ENCODE data around the gene GAS2L2.

The GAS2L2 gene

DNA sequence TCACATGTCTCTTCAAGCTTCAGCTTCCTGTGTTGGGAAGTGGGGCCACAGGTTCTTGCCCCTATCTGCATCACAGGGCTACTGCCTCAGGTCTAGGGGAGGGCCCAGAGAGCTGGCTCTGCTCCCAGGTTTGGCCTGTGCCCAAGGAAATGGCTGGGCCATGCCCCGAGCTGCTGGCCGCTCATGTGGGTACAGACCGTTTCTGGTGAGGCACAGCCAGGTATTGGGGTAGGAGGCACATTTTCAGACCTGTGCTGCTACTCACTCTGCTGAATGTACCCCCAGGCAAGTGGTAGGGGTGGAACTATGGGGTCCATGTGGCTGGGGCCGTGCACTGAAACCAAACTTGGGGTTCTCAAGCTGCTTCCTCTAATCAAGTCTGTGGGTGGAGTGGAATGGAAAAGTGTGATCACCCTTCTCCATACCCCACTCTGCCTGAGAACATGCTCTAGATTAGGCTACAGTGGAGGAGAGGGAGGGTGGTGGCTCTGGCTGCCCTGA lies 4.6 kb downstream of the GAS2L2 start:
- no peak for DNase-seq (ENCODE audit: low read depth, low spot score)

DNA sequence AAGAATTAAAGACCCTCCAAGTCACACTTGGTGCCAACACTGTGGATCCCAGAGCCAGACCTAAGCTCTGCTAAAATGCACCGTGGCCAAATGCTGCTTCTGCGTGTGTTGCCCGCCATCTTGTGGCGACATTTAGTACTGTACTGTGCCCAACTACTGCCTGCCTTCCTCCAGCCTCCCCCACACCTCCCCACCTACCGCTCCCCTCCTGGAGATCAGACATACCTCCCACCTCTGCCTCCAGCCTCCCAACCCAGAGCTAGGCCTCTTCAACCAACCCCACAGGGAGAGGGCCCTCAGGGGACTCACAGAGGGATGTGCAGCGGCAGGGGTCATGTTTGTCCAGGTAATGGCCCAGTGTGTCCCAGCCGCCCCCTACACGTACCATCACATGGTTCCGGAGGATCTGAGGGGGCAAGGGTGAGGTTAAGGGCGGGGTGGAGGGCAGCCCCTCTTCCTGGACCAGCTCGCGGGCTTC lies 5.5 kb downstream of the GAS2L2 start:
- no peak overlapping the region for H3K27ac ChIP-seq
- no peak for DNase-seq (ENCODE audit: low read depth, low spot score)

More for the DNA sequence above, 4.6 kb downstream of the GAS2L2 start:
- no peak overlapping the region for H3K27ac ChIP-seq

DNA sequence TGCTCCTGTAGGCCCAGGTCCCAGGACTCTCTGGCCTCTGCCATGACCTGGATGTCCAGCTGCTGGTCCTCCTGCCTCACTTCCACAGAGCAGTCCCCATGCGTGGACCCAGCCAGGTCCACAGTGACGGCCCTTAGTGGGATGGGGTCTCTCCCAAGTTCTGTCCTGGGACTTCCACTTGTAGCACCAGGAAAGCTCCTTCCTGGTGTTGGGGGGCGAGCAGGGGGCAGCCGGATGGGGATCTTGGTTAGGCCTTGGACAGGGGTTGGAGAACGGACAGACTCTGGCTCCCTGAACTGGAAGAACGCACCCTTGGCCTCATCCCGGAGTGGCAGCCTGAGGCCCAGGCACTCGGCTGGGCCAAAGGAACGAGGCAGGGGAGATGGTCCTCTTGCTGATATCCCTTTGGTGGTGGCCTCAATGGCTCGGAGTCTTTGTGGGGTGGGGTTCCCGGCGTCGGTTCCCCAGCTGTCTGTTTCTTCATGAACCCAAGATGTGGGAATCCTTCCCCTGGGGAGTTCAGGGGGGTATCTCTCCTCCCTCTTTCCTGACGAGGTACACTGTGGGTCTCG lies 7.2 kb downstream of the GAS2L2 start:
- no peak overlapping the region for H3K27ac ChIP-seq
- DNase-seq (ENCODE audit: low read depth, low spot score): no peak

DNA sequence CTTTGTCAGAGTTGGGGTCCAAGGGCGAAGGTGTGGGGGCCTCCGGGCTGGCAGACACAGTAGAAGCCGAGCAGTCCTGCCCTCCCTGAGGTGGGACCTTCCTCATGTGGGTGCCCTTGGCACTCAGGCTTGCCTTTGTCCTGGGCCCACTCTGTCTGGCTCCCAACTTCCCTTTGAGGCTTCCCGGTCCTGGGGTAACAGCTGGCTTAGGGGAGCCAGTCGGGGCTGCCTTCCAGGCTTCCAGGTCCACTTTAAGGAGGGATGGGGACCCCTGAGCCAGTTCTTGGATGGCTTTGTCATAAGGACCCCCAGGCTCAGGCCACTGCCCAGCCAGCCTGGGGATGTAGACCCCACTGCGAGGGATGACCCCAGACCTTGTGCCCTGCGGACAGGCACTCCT lies 7.8 kb downstream of the GAS2L2 start:
- DNase-seq (ENCODE audit: low read depth, low spot score): no peak
- H3K27ac ChIP-seq: no peak overlapping the region

DNA sequence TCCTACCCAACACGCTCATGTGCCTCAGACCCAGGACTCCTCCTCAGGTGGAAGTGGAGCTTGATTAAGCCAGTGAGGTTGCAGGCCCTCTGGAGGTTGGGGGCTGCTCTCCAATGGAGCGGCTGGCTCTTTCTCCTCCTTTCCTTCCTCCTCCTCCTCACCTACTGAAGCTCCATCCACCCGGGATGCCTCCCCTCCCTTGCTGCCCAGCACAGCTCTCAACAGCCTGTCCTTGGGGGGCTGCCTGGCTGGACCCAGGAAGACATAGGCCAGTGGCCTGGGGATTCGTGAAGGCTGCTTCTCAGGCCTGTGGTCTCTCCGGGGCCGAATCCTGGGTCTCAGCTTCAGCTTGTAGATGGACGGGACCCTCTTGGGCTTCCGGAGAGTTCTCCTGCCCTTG lies 8.2 kb downstream of the GAS2L2 start:
- no peak for DNase-seq (ENCODE audit: low read depth, low spot score)
- no peak overlapping the region for H3K27ac ChIP-seq

DNA sequence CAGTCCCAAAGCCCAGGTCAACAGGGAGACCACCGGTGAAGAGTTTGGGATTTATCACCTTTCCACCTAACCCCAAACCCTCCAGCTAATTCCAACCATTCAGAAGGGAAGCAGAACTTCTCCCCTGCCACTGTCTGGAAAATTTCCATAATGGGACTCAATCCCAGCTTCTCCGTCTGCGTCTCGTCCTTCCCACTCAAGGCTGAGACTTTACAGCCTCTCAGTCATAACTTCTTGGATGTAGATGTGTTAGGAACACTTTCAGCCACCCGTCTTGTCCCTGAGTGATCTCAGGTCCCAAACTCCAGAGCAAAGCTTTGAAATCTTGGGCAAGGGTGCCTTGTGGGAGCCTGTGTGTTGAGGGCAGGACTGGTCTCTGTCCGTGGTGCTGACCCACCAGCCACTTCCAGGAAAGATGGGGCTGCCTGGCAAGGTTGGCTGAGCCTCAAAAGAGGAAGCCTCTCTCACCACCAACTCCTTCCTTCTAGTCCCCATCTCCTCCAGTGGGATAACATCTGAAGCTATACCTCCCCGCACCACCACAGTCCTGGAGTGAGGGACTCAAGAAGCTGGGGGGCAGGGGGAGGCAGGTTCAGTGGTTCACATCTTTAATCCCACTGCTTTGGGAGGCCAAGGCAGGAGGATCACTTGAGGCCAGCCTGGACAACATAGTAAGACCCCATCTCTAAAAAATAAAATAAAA lies 9.3 kb downstream of the GAS2L2 start:
- DNase-seq (ENCODE audit: low read depth, low spot score): no peak

DNA sequence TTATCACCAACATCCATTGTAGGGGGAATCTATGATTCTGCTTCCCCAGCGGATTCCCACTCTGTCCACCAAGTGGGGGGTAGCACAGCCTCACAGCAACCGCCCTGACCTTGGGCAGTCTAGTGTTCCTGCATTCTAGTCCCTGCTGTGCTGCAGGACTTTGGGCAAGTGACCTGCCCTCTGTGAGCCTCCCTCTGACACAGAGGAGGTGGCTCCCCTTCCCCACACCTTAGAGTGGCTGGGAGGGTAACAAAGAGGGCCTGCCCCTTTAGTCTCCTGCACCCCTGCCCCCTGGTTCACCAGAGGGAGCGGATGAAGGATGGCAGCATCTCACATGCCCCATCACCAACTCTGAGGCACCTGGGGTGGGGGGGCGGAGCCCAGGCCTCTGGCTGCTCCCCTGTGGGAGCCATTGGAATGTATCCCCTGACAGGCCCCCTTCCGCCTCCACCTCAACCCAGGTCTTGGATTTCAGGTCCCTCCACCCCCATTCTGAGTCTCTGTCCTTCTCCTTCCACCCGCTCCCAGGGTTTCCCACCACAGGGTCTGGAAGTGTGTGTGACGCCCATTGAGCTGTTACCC lies 10.1 kb downstream of the GAS2L2 start:
- no peak for DNase-seq (ENCODE audit: low read depth, low spot score)
- no peak overlapping the region for H3K27ac ChIP-seq

More for the DNA sequence above, 9.3 kb downstream of the GAS2L2 start:
- H3K27ac ChIP-seq: no peak overlapping the region

DNA sequence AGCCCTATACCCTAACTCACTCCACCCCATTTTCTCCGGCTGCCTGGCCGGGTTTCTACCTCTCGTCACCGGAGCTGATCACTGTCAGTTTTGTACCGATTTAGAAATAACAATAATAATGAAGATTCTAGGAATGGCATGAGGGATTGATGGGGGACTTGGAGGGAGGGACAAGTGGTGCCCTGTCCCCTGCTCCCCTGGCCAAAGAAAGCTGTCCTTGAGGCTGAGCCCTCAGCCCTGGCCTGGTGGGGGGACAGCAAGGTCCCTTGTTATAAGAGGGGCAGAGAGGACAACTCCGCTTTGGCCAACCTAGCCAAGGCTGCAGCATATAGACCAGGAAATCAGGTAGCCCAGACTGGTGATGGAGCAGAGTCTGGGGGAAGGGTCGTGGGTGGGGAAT lies 10.5 kb downstream of the GAS2L2 start:
- DNase-seq (ENCODE audit: low read depth, low spot score): no peak
- no peak overlapping the region for H3K27ac ChIP-seq

DNA sequence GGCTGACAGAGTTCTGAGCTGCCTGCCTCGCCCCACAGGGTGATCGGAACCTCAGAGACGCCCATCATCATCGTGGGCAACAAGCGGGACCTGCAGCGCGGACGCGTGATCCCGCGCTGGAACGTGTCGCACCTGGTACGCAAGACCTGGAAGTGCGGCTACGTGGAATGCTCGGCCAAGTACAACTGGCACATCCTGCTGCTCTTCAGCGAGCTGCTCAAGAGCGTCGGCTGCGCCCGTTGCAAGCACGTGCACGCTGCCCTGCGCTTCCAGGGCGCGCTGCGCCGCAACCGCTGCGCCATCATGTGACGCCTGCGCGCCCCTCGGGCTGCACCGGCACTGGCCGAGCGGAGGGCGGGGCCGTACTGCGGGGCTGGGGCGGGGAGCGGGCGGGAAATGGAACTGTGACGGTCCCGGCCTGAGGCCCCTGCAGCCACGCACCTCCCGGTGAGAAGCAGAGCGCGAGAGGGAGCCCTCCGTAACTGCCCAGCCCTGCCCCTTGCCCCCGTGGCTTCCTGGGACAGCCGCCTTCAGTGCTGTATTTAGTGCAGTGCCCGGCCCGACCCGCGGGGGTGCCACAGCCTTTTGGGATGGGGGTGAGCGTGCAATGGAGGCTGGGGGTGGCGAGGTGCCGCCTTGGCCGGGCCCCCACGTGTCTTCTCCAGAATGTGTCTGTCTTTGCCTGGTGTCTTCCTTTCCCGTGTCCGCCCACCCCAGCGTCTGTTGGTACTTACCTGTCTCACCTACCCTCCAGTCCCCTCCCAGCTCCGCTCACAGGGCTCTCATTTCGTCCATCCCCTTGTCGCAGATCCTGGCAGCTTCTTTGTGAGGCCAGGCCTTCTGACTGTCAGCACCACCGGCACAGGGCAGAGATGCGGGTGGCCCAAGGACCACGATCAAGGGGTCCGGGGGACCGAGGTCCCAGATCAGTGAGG lies 11.8 kb downstream of the GAS2L2 start:
- no peak for DNase-seq (ENCODE audit: low read depth, low spot score)
- no peak overlapping the region for H3K27ac ChIP-seq

DNA sequence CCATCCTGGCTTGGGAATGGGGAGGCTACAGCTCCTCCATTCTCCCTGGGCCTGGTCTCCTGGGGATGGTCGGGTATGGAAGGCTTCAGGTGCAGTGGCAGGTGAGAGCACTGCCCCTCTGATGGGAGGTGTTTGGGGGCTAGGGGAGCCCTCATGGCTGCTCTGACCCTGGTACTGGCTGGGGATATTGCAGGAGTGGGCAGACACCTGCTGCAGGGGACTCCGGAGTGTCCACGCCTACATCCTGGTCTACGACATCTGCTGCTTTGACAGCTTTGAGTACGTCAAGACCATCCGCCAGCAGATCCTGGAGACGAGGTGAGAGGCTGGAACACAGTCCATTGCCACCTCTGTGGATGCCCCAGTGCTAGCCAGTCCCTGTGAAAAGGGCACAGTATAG lies 12.8 kb downstream of the GAS2L2 start:
- DNase-seq (ENCODE audit: low read depth, low spot score): no peak
- no peak overlapping the region for H3K27ac ChIP-seq

DNA sequence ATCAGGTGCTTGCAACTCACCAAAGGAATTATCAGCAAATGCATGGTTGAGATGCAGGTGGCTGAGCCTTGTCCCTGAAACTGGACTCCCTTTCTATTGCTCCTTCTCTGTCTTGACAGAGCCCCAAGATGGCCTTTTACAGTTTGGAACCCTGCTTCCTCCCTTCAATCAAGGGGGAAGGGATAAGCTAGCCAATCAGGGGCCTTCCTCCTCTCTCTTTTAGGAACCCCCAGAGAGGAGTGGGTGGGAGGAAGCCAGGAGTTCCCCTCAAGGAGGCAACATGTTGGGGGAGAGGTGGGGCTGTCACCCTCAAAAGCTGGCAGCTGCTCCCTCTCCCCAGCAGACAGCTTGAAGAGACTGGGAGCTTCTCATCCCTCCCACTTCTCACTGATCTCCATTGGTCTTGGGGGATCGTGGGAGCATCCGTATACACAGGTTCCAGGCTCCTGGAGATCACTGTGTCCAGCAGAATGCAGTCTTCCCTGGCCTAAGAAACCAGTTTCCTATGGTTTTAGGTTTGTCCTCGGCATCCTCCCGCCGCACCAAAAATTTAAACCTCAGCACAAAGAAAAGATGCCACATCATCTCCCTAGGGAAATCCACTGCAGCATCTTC lies 14.4 kb downstream of the GAS2L2 start:
- no peak for DNase-seq (ENCODE audit: low read depth, low spot score)

DNA sequence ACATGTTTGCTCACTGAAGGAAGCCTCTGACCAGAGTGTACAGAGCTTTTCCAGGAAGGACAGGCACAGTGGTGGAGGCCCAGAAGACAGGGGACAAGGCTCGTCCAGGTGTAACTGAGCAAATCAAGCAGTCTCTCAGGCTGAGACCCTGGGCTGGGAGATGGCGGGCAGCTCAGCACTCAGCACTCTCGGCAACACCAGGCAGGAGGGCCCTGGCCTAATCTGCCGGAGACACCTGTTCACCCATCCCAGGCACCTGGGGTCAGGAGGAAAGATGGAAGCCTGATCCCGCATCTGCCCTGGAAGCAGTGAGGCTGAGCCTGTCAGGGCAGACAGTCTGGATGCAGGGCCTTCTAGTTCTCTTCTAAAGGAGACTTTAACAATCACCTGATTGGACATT lies 16.8 kb downstream of the GAS2L2 start:
- DNase-seq (ENCODE audit: low read depth, low spot score): no peak
- no peak overlapping the region for H3K27ac ChIP-seq

More for the DNA sequence above, 14.4 kb downstream of the GAS2L2 start:
- H3K27ac ChIP-seq: no peak overlapping the region

DNA sequence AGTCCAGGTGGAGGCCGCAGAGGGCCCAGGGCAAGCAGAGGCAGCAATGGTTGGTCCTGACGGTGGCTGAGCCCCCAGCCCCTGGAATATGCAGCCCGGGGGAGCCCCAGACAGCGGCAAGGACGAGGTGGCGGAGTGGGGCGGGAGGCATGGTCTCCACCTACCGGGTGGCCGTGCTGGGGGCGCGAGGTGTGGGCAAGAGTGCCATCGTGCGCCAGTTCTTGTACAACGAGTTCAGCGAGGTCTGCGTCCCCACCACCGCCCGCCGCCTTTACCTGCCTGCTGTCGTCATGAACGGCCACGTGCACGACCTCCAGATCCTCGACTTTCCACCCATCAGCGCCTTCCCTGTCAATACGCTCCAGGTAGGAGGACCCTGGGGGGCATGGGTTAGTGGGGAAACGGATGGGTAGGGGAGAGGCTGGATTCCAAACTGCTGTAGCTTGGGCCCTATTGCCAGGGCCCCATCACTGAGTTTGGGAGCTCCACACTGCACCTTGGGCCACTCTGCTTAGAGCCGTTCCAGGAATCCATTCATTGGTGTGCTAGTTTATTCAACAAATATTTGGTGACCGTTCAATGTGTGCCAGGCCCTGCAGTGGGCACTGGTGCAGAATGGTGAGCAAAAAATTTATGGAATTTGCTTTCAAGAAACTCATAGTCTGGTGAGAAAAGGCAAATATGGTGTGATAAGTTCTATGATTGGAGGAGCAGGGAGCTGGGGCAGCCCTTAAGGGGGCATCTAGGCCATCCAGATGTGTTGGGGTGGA lies 17.8 kb downstream of the GAS2L2 start:
- H3K27ac ChIP-seq: no peak overlapping the region
- no peak for DNase-seq (ENCODE audit: low read depth, low spot score)

DNA sequence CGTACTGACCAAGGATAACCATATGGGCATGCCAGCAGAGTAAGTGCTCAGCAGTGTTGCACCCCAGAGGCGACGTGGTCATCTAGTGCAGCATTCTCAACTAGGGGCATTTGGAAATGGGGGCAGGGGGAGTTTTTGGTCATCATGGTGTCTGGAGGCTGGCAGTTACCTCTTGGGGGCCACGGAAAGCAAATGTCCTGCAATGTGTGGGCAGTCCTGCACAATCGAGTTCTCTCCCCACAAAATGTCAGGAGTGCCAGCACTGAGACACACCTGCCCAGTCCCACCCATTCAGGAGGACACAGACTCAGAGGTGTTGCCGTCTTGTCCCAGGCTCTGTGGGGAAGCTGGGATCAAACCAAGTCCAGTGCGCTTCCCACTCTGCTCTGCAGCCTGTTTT lies 18.6 kb downstream of the GAS2L2 start:
- H3K27ac ChIP-seq: no peak overlapping the region
- no peak for DNase-seq (ENCODE audit: low read depth, low spot score)

DNA sequence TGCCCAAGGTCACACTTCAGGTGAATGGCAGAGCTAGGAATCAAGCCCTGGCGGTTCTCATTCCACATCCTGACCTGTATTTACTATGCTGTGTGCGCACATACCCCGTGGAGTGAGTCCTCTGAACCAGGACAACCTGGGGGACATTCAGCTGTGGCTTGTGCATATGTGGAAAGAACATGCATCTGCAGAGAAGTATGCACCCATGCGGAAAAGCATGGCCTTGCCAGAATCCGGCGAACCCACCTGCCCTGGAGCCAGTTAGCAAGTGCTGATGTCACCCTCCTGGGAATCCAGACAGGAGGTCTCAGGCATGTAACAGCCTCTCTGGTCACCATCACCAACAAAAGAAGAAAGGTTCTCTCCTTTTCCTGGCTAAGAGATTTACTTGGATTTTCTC lies 19.7 kb downstream of the GAS2L2 start:
- DNase-seq (ENCODE audit: low read depth, low spot score): no peak
- no peak overlapping the region for H3K27ac ChIP-seq

DNA sequence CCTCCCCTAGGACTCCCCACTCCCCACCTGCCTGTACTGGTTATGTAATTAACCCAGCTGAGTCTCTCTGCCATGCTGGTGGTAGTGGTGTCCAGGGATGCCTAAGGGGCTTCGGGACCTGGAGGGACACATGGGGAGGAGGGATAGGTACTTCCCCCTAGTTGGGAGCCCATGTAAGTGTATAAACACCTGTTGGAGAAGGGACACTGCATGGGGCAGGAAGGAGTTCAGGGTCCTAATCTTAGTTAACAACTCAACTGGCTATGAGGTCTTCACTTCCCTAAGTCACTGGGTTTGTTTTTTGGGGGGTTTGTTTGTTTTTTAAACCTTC lies 20.3 kb downstream of the GAS2L2 start:
- no peak for DNase-seq (ENCODE audit: low read depth, low spot score)
- no peak overlapping the region for H3K27ac ChIP-seq

DNA sequence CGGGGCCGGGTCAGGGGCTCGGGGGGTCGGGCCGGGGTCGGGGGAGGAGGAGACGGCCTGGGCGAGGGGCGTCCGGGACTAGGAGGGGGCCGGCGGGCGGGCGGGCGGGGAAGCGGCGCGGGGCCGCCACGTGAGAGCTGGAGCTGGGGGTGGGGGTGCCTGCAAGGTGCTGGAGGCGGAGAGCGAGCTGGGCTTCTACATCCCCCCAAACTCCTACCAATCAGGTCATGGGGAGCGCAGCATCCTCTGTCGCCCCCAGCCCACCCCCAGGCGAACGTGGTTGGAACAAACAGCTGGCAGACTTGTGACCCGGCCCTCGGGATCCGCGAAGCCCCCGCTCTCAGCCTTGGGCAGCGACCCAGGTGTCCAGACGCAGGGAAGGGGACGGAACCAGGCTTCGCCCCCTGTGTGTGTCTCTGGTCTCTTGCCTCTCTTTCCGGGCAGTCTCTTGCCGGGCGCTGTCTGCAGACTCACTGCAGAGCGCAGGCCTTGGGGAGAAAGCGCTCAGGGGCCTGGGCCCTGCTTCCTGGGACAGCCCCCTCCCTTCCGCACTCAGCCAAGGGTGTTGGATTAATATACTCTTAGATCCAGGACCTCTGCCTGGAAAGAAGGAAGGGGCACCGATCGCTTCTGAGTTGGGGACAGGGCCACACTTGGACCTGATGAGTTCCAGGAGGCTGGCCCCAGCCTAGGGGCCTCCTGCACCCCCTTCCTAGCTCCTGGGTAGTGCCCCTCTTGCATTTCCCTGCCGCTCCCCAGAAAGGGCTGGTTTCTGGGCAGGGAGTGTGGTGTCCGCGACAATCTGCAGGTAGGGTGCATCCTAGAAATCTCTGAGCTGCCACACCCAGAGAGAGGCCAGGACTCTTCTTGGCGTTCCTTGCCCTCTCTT lies 20.9 kb downstream of the GAS2L2 start:
- H3K27ac ChIP-seq: no peak overlapping the region
- no peak for DNase-seq (ENCODE audit: low read depth, low spot score)

DNA sequence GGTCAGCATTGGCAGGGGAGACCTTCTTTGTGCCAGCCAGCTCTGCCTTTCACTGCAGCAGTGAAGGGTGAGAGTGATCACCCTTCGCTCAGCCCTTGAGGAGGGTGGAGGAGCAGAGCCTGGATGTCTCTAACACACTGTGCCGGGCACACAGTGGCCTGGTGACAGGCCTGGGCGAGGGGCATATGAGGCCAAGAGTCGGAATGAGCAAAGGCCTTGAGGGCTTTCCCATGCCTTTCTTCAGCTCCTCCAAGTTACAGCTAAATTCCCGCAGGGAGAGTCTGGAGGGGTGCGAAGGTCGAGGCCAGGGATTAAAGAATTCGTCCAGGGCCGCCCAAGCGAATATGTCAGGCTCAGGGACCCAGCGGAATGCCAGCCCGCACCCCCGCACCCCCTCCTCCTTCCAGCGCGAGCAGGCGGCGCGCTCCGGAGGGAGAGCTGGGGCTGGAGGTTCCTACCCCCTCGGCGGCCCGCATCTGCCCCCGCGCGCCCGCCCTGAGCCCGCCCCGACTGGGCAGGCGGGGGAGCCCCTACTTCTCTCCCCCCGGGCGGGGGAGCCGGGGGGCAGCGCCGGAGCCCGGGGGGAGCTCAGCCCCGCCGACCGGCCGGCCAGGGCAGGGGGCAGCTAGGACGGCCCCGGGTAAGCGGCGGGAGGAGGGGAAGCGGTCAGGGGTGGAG lies 21.7 kb downstream of the GAS2L2 start, which contains the start of gene RASL10B:
RASL10B (plus strand) TSS at position 401 of the 678 bp plus-strand sequence. CDS start 3,546 bp downstream, outside the sequence.
- no peak for DNase-seq (ENCODE audit: low read depth, low spot score)
- H3K27ac ChIP-seq: no peak within 1 kb of the TSS
